A673 (cell line): ENCODE results near the gene ARSI. TPM values are rescaled to one million over a fixed set of nuclear protein-coding genes. Genes with fewer than 3 reads are reported as not detected.

ENCODE experiments used
- BruUV-seq: library from RNA; stranded (reverse); fragments of 400-500 nt; replicated peaks from 2 replicates; lab custom pipeline; 2021; lab: Mats Ljungman, UMichigan
- CTCF ChIA-PET: fragments of 300-600 bp; sonication (Branson Sonifier 250); formaldehyde crosslinking; loops from one replicate; lab custom pipeline; 2022; ENCODE audit warnings: antibody characterized with exemption; lab: Charles Lee
- POLR2A ChIA-PET: fragments of 300-600 bp; sonication (Branson Sonifier 250); formaldehyde crosslinking; loops from one replicate; lab custom pipeline; 2022; ENCODE audit warnings: antibody characterized with exemption; ENCODE audit not compliant: low non-redundant PET; lab: Charles Lee
- DNase-seq: peaks from one replicate; pipeline ENCODE4 v3.0.0-alpha.2; 2015; ENCODE audit warnings: low spot score
- H3K27ac ChIP-seq: fragments of 200-600 bp; sonication (generic); 2 replicates; pipeline ENCODE4 v1.5.1; 2016; ENCODE audit warnings: mixed run types, low read depth, mild to moderate bottlenecking, mixed read lengths, antibody characterized with exemption, low read length; ENCODE audit not compliant: poor library complexity, severe bottlenecking
- H3K27me3 ChIP-seq: fragments of 200-600 bp; sonication (generic); replicated peaks from 2 replicates; pipeline ENCODE4 v1.6.1; 2017; ENCODE audit warnings: mixed run types, low read depth, mild to moderate bottlenecking, mixed read lengths, antibody characterized with exemption, low read length; ENCODE audit not compliant: insufficient read depth, poor library complexity
- H3K36me3 ChIP-seq: fragments of 200-600 bp; sonication (generic); 2 replicates; pipeline ENCODE4 v1.6.1; 2016; ENCODE audit warnings: mixed run types, mild to moderate bottlenecking, mixed read lengths, antibody characterized with exemption, low read length; ENCODE audit not compliant: insufficient read depth, poor library complexity, severe bottlenecking
- H3K4me1 ChIP-seq: fragments of 200-600 bp; sonication (generic); 2 replicates; pipeline ENCODE4 v1.6.1; 2017; ENCODE audit warnings: mixed run types, mild to moderate bottlenecking, mixed read lengths, antibody characterized with exemption, low read length; ENCODE audit not compliant: insufficient read depth, poor library complexity, severe bottlenecking
- H3K4me3 ChIP-seq: fragments of 200-600 bp; sonication (generic); 2 replicates; pipeline ENCODE4 v1.5.1; 2016; ENCODE audit warnings: low read depth, mixed run types, mild to moderate bottlenecking, mixed read lengths, low read length; ENCODE audit not compliant: poor library complexity, severe bottlenecking
- H3K9me3 ChIP-seq: fragments of 200-600 bp; sonication (generic); 2 replicates; pipeline ENCODE4 v1.6.1; 2016; ENCODE audit warnings: mixed run types, low read depth, mild to moderate bottlenecking, mixed read lengths, antibody characterized with exemption, low read length; ENCODE audit not compliant: poor library complexity, severe bottlenecking
- EZH2 ChIP-seq: fragments of 200-600 bp; sonication (generic); IDR thresholded peaks from 2 replicates; pipeline ENCODE4 v1.6.1; 2017; ENCODE audit warnings: borderline replicate concordance, low read depth, mild to moderate bottlenecking, mixed read lengths, antibody characterized with exemption, low read length; ENCODE audit not compliant: poor library complexity, severe bottlenecking
- intact Hi-C: fragments of 100-400 bp; cut with micrococcal nuclease; formaldehyde crosslinking; loops from one replicate; pipeline ENCODE4 v1.10.0; 2022; ENCODE audit not compliant: unreplicated experiment
- total RNA-seq: library from RNA; stranded (reverse); gene quantifications from 2 replicates; pipeline ENCODE4 v1.2.3, GENCODE V29; 2021
- TF ChIP-seq, protein P1 (sequence below): fragments of 300-800, 200-600 bp; sonication (generic); conservative IDR thresholded peaks from 2 replicates; pipeline ENCODE4 v1.5.1; 2017; ENCODE audit warnings: low read depth, mild to moderate bottlenecking, antibody characterized with exemption, low read length, moderate library complexity, mixed read lengths

Gene ARSI
- total RNA-seq, 1 experiment from 2014 or later = 0.30 TPM

DNA sequence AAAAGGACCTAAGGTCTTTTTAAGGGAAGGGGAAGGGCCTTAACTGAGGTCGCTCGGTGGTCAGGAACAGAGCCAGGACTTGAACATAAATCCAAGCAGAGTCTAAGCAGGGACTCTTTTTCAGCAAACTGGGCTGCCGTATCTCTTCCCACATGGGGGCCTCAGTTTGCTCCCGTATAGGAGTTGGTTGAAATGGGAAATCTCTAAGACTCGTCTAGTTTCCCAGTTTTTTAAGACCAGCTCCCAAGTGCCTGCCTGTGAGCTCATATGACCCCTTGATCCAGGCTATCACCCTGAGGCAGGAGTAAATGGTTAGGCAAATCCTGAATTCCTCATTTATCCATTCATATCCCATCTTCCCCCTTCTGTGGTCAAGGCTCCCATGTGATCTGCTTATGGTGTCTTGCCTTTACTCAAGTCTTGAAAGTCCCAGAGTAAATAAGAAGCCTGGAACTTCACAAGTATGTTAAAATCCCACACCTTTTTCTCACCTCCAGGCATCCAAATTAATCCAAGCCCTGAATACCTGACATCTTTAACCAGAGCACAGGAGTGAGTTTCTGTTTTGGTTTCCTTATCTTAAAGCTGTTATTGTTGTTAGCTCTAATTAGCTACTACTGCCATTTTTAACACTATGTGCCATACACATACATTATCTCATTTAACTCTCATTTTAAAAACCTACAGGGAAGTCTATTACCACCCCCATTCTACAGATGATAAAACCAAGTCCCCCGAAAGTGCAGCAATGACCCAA lies 3.0 kb downstream of the ARSI start:
- H3K4me3 ChIP-seq = no peak overlapping the region
- no peak for TF ChIP-seq EZH2
- TF ChIP-seq, protein P1, sequence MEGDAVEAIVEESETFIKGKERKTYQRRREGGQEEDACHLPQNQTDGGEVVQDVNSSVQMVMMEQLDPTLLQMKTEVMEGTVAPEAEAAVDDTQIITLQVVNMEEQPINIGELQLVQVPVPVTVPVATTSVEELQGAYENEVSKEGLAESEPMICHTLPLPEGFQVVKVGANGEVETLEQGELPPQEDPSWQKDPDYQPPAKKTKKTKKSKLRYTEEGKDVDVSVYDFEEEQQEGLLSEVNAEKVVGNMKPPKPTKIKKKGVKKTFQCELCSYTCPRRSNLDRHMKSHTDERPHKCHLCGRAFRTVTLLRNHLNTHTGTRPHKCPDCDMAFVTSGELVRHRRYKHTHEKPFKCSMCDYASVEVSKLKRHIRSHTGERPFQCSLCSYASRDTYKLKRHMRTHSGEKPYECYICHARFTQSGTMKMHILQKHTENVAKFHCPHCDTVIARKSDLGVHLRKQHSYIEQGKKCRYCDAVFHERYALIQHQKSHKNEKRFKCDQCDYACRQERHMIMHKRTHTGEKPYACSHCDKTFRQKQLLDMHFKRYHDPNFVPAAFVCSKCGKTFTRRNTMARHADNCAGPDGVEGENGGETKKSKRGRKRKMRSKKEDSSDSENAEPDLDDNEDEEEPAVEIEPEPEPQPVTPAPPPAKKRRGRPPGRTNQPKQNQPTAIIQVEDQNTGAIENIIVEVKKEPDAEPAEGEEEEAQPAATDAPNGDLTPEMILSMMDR = no peak
- H3K9me3 ChIP-seq = no peaks in the 10 kb centered on the region
- ChIA-PET POLR2A (no interaction called here), CTCF (no interaction called here)
- H3K36me3 ChIP-seq = no peaks in the 10 kb centered on the region
- no peaks in the 10 kb centered on the region for H3K27me3 ChIP-seq
- no TSS peak for BruUV-seq
- H3K4me1 ChIP-seq = peaks cover 30% of the 10 kb centered on the region
- intact Hi-C loops = no loop called here
- H3K27ac ChIP-seq = no peak overlapping the region
- DNase-seq = no peak

DNA sequence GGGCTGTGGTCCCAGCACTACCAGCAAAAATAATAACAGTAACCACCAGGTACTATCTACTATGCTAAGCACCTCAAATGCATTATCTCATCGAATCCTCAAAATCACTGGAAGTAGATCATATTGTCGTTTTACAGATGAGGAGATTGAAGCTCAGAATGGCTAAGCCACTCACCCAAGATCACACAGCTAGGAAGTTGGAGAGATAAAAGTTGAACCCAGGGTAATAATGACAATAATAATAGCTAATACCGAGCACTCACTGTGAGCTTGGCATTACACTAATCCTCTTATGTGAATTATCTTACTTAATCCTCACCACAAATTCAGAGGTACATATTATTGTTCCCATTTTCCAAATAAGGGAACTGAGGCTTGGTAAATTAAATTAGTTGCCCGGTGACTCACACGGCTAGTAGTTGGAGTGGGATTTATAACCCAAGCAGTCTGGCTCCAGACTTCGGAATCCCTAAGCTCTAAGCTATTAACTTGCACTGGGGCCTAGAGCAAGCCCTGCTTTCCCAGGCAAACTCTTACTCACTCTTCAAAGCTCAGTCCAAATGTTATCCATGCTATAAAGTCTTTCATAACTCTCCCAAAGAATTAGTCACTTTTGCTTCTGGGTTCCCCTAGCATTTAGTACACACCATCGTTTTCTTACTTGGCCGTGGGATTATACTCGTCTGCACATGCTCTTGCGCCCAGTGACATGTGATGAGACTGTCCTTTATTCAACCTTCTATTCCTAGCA lies 3.8 kb downstream of the ARSI start:
- no peak overlapping the region for H3K4me3 ChIP-seq
- H3K36me3 ChIP-seq = no peaks in the 10 kb centered on the region
- H3K27me3 ChIP-seq = no peaks in the 10 kb centered on the region
- H3K9me3 ChIP-seq = no peaks in the 10 kb centered on the region
- CTCF ChIA-PET = no interaction called here
- POLR2A ChIA-PET = no interaction called here
- peaks cover 33% of the 10 kb centered on the region for H3K4me1 ChIP-seq
- DNase-seq = peak; percentile 77
- intact Hi-C loops = no loop called here
- BruUV-seq = no TSS peak
- no peak overlapping the region for H3K27ac ChIP-seq
- TF ChIP-seq, protein P1 = no peak
- TF ChIP-seq EZH2 = no peak

DNA sequence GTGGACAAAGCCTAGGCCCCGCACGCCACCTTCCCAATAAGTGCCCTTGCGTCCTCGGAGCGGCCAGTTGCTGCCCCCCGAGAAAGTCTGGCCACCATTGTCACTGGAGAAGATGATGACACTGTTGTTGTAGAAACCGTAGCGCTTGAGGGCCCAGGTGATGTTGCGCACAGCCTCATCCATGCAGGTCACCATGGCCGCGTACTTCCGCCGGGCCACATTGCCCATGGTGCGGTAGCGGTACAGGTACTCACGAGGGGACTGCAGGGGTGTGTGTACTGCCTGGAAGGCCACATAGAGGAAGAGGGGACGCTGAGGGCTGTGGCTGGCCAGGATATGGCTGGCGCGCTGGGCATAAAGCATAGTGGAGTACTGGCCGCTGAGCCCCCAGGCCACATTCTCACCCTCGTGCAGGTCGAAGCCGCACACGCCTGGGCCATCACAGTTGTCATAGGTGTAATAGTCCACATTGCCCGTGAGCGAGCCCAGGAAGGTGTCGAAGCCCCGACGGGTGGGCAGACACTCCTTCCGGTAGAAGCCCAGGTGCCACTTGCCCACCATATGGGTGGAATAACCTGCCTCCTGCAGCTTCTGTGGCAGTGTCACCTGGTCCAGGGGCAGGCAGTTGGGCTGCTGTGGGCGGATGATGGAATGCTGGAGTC lies 4.6 kb downstream of the ARSI start:
- TF ChIP-seq EZH2 = no peak
- TF ChIP-seq, protein P1 = no peak
- Histone ChIP-seq H3K9me3 (no peaks in the 10 kb centered on the region), H3K27ac (no peak overlapping the region), H3K36me3 (no peaks in the 10 kb centered on the region), H3K4me3 (no peak overlapping the region), H3K27me3 (no peaks in the 10 kb centered on the region), H3K4me1 (peaks cover 33% of the 10 kb centered on the region)
- intact Hi-C loops = no loop called here
- DNase-seq = no peak
- POLR2A ChIA-PET = no interaction called here
- CTCF ChIA-PET = no interaction called here
- BruUV-seq = no TSS peak
